Mammary epithelial cell (primary cell): Measurements from ENCODE around the gene TARBP1.

Experiments
- EZH2 ChIP-seq: IDR thresholded peaks from 2 replicates; pipeline ENCODE4 v1.6.1; 2012; ENCODE audit warnings: low read length, inconsistent platforms, borderline replicate concordance
- TF ChIP-seq, protein P1 (sequence below), 2 donors: IDR thresholded peaks in 1 of 2; conservative IDR thresholded peaks in 1 of 2; 2 replicates each; pipeline ENCODE4 v1.5.1; 2011 to 2012; ENCODE audit warnings: inconsistent platforms in 2 of 2, low read length in 2 of 2, mild to moderate bottlenecking in 2 of 2, control low read depth in 1 of 2, low read depth in 1 of 2; ENCODE audit not compliant: insufficient read depth in 1 of 2; ENCODE audit errors: extremely low read depth in 1 of 2

DNA sequence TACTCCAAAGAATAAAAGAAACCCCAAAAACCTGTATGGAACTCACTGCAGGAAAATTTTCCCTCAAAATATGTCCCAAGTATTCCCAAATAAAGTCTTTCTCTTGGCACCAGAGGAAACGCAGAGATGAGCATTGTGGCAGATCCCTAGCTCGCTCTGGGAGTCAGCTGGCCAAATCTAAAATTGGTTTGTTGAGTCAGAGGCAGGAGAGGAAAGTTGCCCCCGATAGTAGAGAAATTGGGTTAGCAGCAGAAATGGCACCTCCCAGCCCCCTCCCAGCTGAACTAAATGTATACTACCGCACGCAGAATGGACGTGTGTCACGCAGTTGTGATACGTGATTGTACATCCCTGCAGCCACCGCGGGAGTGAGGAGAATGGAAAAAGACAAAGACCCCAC is 39.9 kb upstream of the TARBP1 start:
- TF ChIP-seq EZH2, result no peak
- TF ChIP-seq, protein P1, sequence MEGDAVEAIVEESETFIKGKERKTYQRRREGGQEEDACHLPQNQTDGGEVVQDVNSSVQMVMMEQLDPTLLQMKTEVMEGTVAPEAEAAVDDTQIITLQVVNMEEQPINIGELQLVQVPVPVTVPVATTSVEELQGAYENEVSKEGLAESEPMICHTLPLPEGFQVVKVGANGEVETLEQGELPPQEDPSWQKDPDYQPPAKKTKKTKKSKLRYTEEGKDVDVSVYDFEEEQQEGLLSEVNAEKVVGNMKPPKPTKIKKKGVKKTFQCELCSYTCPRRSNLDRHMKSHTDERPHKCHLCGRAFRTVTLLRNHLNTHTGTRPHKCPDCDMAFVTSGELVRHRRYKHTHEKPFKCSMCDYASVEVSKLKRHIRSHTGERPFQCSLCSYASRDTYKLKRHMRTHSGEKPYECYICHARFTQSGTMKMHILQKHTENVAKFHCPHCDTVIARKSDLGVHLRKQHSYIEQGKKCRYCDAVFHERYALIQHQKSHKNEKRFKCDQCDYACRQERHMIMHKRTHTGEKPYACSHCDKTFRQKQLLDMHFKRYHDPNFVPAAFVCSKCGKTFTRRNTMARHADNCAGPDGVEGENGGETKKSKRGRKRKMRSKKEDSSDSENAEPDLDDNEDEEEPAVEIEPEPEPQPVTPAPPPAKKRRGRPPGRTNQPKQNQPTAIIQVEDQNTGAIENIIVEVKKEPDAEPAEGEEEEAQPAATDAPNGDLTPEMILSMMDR (conservative IDR thresholded peaks at IDR 0.05 in 1 of 2, IDR thresholded peaks at IDR 0.05 in 1 of 2; ENCODE audit: extremely low read depth in 1 of 2, insufficient read depth in 1 of 2, low read depth in 1 of 2, low read length in 2 of 2), result no peak
